GM23338 (cell line): ENCODE measurements around the gene CNMD. TPM values are rescaled to one million over a fixed set of nuclear protein-coding genes. Genes with fewer than 3 reads are reported as not detected.

ENCODE experiments used
- EZH2 ChIP-seq: fragments of 200-600 bp; sonication (generic); IDR thresholded peaks from one replicate; pipeline ENCODE4 v1.8.0; 2017; ENCODE audit warnings: antibody characterized with exemption, mild to moderate bottlenecking, low read depth; ENCODE audit not compliant: unreplicated experiment
- EZH2phosphoT487 ChIP-seq: fragments of 200-600 bp; sonication (generic); IDR thresholded peaks from one replicate; pipeline ENCODE4 v1.8.1; 2018; ENCODE audit warnings: antibody characterized with exemption; ENCODE audit not compliant: unreplicated experiment
- NANOG ChIP-seq: IDR thresholded peaks from 2 replicates; pipeline ENCODE4 v1.6.1; 2016; ENCODE audit warnings: antibody characterized with exemption, borderline replicate concordance
- POLR2AphosphoS5 ChIP-seq: IDR thresholded peaks from 2 replicates; pipeline ENCODE4 v1.6.1; 2016; ENCODE audit warnings: antibody characterized with exemption, low read depth
- REST ChIP-seq: IDR thresholded peaks from one replicate; pipeline ENCODE4 v1.6.1; 2018; ENCODE audit warnings: antibody characterized with exemption; ENCODE audit not compliant: unreplicated experiment
- ZNF331 ChIP-seq: fragments of 250-450 bp; sonication (Bioruptor Pico); IDR thresholded peaks from 2 replicates; pipeline ENCODE4 v1.5.0; 2020; ENCODE audit warnings: low read depth, mild to moderate bottlenecking, moderate library complexity
- ZNF462 ChIP-seq: fragments of 250-450 bp; sonication (Bioruptor Pico); IDR thresholded peaks from 2 replicates; pipeline ENCODE4 v1.5.0; 2020; ENCODE audit warnings: mild to moderate bottlenecking, moderate library complexity
- polyA plus RNA-seq: library from polyadenylated mRNA; unstranded; fragments of >200 nt; fragmentation: Nextera tagmentation; extraction: Ambion mirVana; gene quantifications from 2 replicates; pipeline ENCODE4 v1.2.1, GENCODE V29; 2016
- total RNA-seq: library from RNA; depleted of rRNA; stranded (reverse); fragments of >200 nt; shearing (Covaris generic); gene quantifications from 2 replicates; pipeline ENCODE4 v1.2.3, GENCODE V29; 2014

The CNMD gene
- total and polyA plus RNA-seq, 2 experiments from 2014 or later = 141 to 207 TPM

GRCh38 chr13:52743569-52743968, 3.9 kb upstream of the CNMD start (continued):
- TF ChIP-seq ZNF462 (CRISPR knock-in tag) (no peak), NANOG (no peak), EZH2 (no peak), POLR2AphosphoS5 (no peak), EZH2phosphoT487 (no peak), REST (no peak), ZNF331 (CRISPR knock-in tag) (no peak)
